OCI-LY1 (cell line): ENCODE measurements around the gene ADAMTS10.

Source experiments
- EZH2 ChIP-seq: fragments of 200-600 bp; sonication (generic), shearing (Covaris generic); IDR thresholded peaks from 2 replicates; pipeline ENCODE4 v1.8.0; 2017; ENCODE audit warnings: borderline replicate concordance, mixed run types, mild to moderate bottlenecking, antibody characterized with exemption, low read length, moderate library complexity, mixed read lengths
- TF ChIP-seq, protein P1 (sequence below): fragments of 200-600 bp; sonication (generic), shearing (Covaris generic); IDR thresholded peaks from 2 replicates; pipeline ENCODE4 v1.5.1; 2017; ENCODE audit warnings: mild to moderate bottlenecking, antibody characterized with exemption, low read length, moderate library complexity, mixed read lengths

DNA sequence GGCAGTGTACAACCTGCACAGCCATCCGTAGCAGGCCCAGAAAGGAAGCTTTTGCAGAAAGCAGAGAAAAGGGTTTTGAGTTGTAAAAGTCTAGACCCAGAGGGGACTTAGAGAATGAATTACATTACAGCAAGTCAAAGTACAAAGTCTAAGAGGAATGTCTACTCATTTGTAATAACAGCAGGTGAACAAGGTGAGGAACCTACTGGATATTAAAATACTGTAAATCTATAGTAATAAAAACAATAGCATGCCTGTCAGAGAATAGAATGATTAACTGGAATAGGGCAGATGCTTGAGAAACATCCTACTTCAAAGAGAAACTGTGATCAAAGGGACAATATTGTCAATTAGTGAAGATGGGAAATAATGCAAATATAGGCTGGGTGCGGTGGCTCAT, 78.3 kb downstream of the ADAMTS10 start:
- TF ChIP-seq, protein P1, sequence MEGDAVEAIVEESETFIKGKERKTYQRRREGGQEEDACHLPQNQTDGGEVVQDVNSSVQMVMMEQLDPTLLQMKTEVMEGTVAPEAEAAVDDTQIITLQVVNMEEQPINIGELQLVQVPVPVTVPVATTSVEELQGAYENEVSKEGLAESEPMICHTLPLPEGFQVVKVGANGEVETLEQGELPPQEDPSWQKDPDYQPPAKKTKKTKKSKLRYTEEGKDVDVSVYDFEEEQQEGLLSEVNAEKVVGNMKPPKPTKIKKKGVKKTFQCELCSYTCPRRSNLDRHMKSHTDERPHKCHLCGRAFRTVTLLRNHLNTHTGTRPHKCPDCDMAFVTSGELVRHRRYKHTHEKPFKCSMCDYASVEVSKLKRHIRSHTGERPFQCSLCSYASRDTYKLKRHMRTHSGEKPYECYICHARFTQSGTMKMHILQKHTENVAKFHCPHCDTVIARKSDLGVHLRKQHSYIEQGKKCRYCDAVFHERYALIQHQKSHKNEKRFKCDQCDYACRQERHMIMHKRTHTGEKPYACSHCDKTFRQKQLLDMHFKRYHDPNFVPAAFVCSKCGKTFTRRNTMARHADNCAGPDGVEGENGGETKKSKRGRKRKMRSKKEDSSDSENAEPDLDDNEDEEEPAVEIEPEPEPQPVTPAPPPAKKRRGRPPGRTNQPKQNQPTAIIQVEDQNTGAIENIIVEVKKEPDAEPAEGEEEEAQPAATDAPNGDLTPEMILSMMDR, result no peak
- no peak for TF ChIP-seq EZH2
